ENCODE measurements around the gene TRIL. TPM values are rescaled to one million over a fixed set of nuclear protein-coding genes. Genes with fewer than 3 reads are reported as not detected.

Gene TRIL
- polyA plus RNA-seq, 2 of the 4 experiments (the other 2 are of a cell fraction), result not detected

DNA sequence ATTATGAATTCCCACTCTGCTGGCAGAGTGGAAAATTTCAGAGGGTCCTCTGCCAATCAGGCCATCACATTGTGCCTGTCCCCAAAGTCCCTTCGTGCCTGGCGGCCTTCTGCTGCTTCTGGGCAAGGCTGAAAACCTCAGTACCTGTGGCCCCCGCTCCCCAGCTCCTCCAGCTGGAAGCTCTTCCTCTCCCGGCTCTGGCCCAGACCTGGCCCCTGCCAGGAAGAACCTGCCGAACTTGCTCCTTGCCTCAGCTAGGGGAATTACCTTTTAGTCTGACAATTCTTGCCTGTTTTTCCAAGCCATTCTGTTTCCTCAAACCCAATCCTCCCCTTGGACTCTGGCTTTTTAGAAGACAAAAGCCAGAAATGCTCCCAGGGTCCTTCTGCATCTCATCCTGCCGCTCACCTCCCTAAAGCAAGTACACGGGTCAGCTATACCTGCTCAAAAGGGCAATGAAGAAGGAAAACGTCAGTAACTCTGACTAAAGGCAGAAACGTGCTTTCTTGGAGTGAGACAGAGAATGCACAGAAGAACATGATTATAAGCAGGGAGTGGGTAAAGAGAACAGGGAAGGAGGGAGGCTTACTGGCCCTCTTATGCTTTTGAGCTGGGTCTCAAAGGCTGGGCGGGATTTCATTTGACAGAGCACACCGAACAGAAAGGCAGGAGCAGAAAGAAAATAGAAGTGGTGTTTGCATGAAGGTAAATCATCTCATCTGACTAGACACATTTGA, 28.1 kb upstream of the TRIL start:
- DNase-seq (ENCODE audit: low read depth in 1 of 2, low spot score in 1 of 2), result no peak
- POLR2A ChIA-PET, result no interaction called here
- no peak for FAIRE-seq
- H3K4me3 ChIP-seq, result no peak overlapping the region
- no peaks in the 10 kb centered on the region for H3K4me1 ChIP-seq
- TF ChIP-seq REST (IDR thresholded peaks at IDR 0.05) (no peak), CHD4 (IDR thresholded peaks at IDR 0.05; ENCODE audit: borderline replicate concordance) (no peak), HEYL (CRISPR knock-in tag; IDR thresholded peaks at IDR 0.05) (no peak), JUNB (IDR thresholded peaks at IDR 0.05) (no peak), ESRRA (IDR thresholded peaks at IDR 0.05; ENCODE audit: borderline replicate concordance, low read length) (no peak), FOSB (CRISPR knock-in tag; IDR thresholded peaks at IDR 0.05) (no peak), ZFP36 (IDR thresholded peaks at IDR 0.05; ENCODE audit: borderline replicate concordance, partially characterized antibody) (no peak), NFE2L2 (conservative IDR thresholded peaks at IDR 0.05; ENCODE audit: low read length) (no peak), ELK1 (IDR thresholded peaks at IDR 0.05; ENCODE audit: low read depth, low read length) (no peak), SMC3 (IDR thresholded peaks at IDR 0.05) (no peak), HOXA7 (CRISPR knock-in tag; IDR thresholded peaks at IDR 0.05) (no peak), RFX5 (IDR thresholded peaks at IDR 0.05) (no peak), JUN (IDR thresholded peaks at IDR 0.05) (no peak), KDM5A (IDR thresholded peaks at IDR 0.05) (no peak), MYC (IDR thresholded peaks at IDR 0.05; ENCODE audit: borderline replicate concordance, low read length) (no peak), RNF2 (IDR thresholded peaks at IDR 0.05; ENCODE audit: borderline replicate concordance, low read depth) (no peak), SREBF2 (IDR thresholded peaks at IDR 0.05) (no peak)
- 49% methylated on average over 10 of the region's 11 CpGs for WGBS (ENCODE audit: missing lambda C conversion rate)
- no peaks in the 10 kb centered on the region for H3K9me3 ChIP-seq
- ATAC-seq, result no peak
- CTCF ChIA-PET, result interaction anchor here (0.6 to 1.3 kb wide), 2 partner anchors 64 to 969 kb away, joined by 3 read pairs; no protein-coding TSS in a partner anchor
- H3K4me2 ChIP-seq, result no peak overlapping the region
- no peak overlapping the region for H3K27ac ChIP-seq

GRCh38 chr7:28984631-28985030, 26.5 kb upstream of the TRIL start:
- Histone ChIP-seq H3K4me2 (0 out of 3 replicates have a peak overlapping the region, but pooled peaks have one; percentile 24), H3K9me3 (no peaks in the 10 kb centered on the region), H3K4me3 (no peak overlapping the region), H3K4me1 (no peaks in the 10 kb centered on the region), H3K27ac (peak overlapping the region in 1 of 2 experiments; percentile 79; a peak in 3 of 6 replicates)
- ChIA-PET POLR2A (no interaction called here), CTCF (no interaction called here)
- DNase-seq (ENCODE audit: low read depth in 1 of 2, low spot score in 1 of 2) (peak in 1 of 2 experiments; percentile 8), FAIRE-seq (no peak), ATAC-seq (no peak)
- TF ChIP-seq MAFK (IDR thresholded peaks at IDR 0.05; ENCODE audit: partially characterized antibody) (peak; percentile 48), ZSCAN20 (CRISPR knock-in tag; IDR thresholded peaks at IDR 0.05) (no peak)
- 15% methylated on average over 4 of the region's 4 CpGs for WGBS (ENCODE audit: missing lambda C conversion rate)

- FAIRE-seq (no peak), DNase-seq (ENCODE audit: low read depth in 1 of 2, low spot score in 1 of 2) (no peak), ATAC-seq (no peak)
- no peak overlapping the region for H3K4me3 ChIP-seq
- H3K27ac ChIP-seq, result peak overlapping the region in 1 of 2 experiments; percentile 55; a peak in 1 of 6 replicates
- TF ChIP-seq RAD21 (conservative IDR thresholded peaks at IDR 0.05 in 1 of 2, IDR thresholded peaks at IDR 0.05 in 1 of 2) (no peak), NR3C1 (IDR thresholded peaks at IDR 0.05) (no peak), ESRRA (IDR thresholded peaks at IDR 0.05; ENCODE audit: borderline replicate concordance, low read length) (no peak), HES2 (IDR thresholded peaks at IDR 0.05) (no peak), POLR2AphosphoS2 (conservative IDR thresholded peaks at IDR 0.05; ENCODE audit: low read length) (no peak)
- no peaks in the 10 kb centered on the region for H3K9me3 ChIP-seq
- POLR2A ChIA-PET, result no interaction called here
- no peak overlapping the region for H3K4me2 ChIP-seq
- CTCF ChIA-PET, result interaction anchor here (0.6 kb wide), 1 partner anchor 980 kb away, joined by 3 read pairs; no protein-coding TSS in a partner anchor
- H3K4me1 ChIP-seq, result no peaks in the 10 kb centered on the region
Observed at GRCh38 chr7:28984217-28984616, 26.1 kb upstream of the TRIL start.
